Measurements from ENCODE around the gene KRTAP4-16.
"Not testable (repeated sequence)": the region's sequence is repeated elsewhere in the genome, so short reads cannot be mapped to it uniquely, and the experiment has no call there.

Gene KRTAP4-16

DNA sequence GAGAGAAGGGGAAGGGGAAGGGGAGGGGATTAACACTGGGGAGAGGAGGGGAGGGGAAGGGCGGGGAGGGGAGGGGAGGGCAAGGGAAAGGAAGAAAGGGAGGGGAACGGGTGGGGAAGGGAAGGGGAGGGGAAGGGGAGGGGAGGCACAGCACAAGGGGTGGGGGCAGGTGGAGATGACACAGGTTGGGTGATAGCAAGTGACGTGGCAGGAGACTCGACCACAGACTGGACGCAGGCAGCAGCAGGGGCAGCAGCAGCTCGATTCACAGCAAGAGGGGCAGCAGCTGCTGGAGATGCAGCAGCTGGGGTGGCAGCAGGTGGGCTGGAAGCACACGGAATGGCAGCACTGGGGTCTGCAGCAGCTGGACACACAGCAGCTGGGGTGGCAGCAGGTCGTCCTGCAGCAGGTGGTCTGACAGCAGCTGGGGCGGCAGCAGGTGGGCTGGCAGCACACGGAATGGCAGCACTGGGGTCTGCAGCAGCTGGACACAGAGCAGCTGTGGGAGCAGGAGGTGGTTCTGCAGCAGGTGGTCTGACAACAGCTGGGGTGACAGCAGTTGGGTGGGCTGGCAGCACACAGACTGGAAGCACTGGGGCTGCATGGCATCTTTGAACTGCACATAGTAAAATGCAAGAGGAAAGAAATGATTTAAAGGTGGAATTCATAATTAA is at the start of gene KRTAP4-16:
Gene KRTAP4-16 (minus strand): TSS at position 624 of the 674 bp plus-strand sequence. CDS start 0 bp downstream, at position 624.
- TF ChIP-seq, protein P1, sequence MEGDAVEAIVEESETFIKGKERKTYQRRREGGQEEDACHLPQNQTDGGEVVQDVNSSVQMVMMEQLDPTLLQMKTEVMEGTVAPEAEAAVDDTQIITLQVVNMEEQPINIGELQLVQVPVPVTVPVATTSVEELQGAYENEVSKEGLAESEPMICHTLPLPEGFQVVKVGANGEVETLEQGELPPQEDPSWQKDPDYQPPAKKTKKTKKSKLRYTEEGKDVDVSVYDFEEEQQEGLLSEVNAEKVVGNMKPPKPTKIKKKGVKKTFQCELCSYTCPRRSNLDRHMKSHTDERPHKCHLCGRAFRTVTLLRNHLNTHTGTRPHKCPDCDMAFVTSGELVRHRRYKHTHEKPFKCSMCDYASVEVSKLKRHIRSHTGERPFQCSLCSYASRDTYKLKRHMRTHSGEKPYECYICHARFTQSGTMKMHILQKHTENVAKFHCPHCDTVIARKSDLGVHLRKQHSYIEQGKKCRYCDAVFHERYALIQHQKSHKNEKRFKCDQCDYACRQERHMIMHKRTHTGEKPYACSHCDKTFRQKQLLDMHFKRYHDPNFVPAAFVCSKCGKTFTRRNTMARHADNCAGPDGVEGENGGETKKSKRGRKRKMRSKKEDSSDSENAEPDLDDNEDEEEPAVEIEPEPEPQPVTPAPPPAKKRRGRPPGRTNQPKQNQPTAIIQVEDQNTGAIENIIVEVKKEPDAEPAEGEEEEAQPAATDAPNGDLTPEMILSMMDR (conservative IDR thresholded peaks at IDR 0.05; ENCODE audit: low read depth, low read length): no peak
- Histone ChIP-seq H3K9ac (no peak within 1 kb of the TSS), H4K20me1 (ENCODE audit: insufficient read depth) (no peaks in the 10 kb centered on the region), H3K27me3 (ENCODE audit: insufficient read depth, low read depth) (no peaks in the 10 kb centered on the region), H3K27ac (no peak within 1 kb of the TSS), H3K4me3 (IDR thresholded peaks at IDR 0.05; ENCODE audit: insufficient read depth, low read depth, low read length) (no peak within 1 kb of the TSS), H3K79me2 (ENCODE audit: insufficient read depth, low read depth) (no peaks in the 10 kb centered on the region), H3K36me3 (ENCODE audit: insufficient read depth) (no peaks in the 10 kb centered on the region), H3K4me2 (no peak within 1 kb of the TSS), H2AFZ (ENCODE audit: low read depth) (no peak within 1 kb of the TSS), H3K4me1 (ENCODE audit: low read depth, poor library complexity, severe bottlenecking) (no peaks in the 10 kb centered on the region)

DNA sequence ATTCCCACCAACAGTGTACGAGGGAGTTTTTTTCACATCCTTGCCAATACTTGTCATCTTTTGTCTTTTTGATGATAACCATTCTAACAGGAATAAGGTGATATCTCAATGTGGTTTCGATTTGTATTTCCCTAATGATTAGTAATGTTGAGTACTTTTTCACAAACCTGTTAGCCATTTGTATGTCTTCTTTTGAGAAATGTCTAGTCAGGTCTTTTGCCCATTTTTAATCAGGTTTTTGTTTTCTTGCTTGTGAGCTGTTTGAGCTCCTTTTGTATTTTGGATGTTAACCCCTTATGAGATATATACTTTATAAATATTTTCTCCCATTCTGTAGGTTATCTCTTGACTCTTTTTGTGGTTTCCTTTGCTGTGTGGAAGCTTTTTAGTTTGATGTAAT is 49.5 kb upstream of the KRTAP4-16 start:
- Histone ChIP-seq H3K27me3 (ENCODE audit: insufficient read depth, low read depth) (no peaks in the 10 kb centered on the region), H3K79me2 (ENCODE audit: insufficient read depth, low read depth) (no peaks in the 10 kb centered on the region), H3K9ac (no peak overlapping the region), H3K27ac (no peak overlapping the region), H3K36me3 (ENCODE audit: insufficient read depth) (no peaks in the 10 kb centered on the region), H3K4me2 (no peak overlapping the region), H2AFZ (ENCODE audit: low read depth) (no peak overlapping the region), H3K4me1 (ENCODE audit: low read depth, poor library complexity, severe bottlenecking) (no peaks in the 10 kb centered on the region), H3K4me3 (IDR thresholded peaks at IDR 0.05; ENCODE audit: insufficient read depth, low read depth, low read length) (no peak overlapping the region), H4K20me1 (ENCODE audit: insufficient read depth) (no peaks in the 10 kb centered on the region)
- TF ChIP-seq, protein P1 (conservative IDR thresholded peaks at IDR 0.05; ENCODE audit: low read depth, low read length): no peak

DNA sequence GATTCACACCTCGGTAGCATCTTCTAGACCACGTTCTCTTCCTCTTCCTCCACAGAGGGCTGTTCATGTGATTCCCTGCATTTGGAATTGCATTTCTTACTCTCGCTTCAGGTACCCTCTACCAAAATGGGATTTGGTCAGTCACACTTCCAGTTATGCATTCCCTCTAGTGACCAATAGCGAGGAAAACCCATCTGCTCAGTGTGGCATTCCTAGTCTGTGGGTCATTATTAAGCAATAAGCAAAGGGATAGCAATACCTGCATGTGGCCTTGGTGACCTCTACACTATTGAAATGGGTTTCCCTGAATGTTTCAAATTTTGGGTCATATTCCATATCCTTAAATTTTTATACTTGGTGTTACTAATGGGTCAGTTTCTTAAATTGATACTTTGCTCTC is 48.0 kb upstream of the KRTAP4-16 start:
- Histone ChIP-seq H4K20me1 (ENCODE audit: insufficient read depth) (no peaks in the 10 kb centered on the region), H2AFZ (ENCODE audit: low read depth) (no peak overlapping the region), H3K27ac (no peak overlapping the region), H3K36me3 (ENCODE audit: insufficient read depth) (no peaks in the 10 kb centered on the region), H3K4me1 (ENCODE audit: low read depth, poor library complexity, severe bottlenecking) (no peaks in the 10 kb centered on the region), H3K79me2 (ENCODE audit: insufficient read depth, low read depth) (no peaks in the 10 kb centered on the region), H3K4me3 (IDR thresholded peaks at IDR 0.05; ENCODE audit: insufficient read depth, low read depth, low read length) (no peak overlapping the region), H3K27me3 (ENCODE audit: insufficient read depth, low read depth) (no peaks in the 10 kb centered on the region), H3K4me2 (no peak overlapping the region), H3K9ac (no peak overlapping the region)
- TF ChIP-seq, protein P1 (conservative IDR thresholded peaks at IDR 0.05; ENCODE audit: low read depth, low read length): no peak

- Histone ChIP-seq H2AFZ (ENCODE audit: low read depth) (no peak within 1 kb of the TSS), H3K27me3 (ENCODE audit: insufficient read depth, low read depth) (no peaks in the 10 kb centered on the region), H3K27ac (no peak within 1 kb of the TSS), H3K36me3 (ENCODE audit: insufficient read depth) (no peaks in the 10 kb centered on the region), H3K4me3 (IDR thresholded peaks at IDR 0.05; ENCODE audit: insufficient read depth, low read depth, low read length) (no peak within 1 kb of the TSS), H3K9ac (no peak within 1 kb of the TSS), H3K79me2 (ENCODE audit: insufficient read depth, low read depth) (no peaks in the 10 kb centered on the region), H4K20me1 (ENCODE audit: insufficient read depth) (no peaks in the 10 kb centered on the region), H3K4me1 (ENCODE audit: low read depth, poor library complexity, severe bottlenecking) (no peaks in the 10 kb centered on the region), H3K4me2 (no peak within 1 kb of the TSS)
- TF ChIP-seq, protein P1 (conservative IDR thresholded peaks at IDR 0.05; ENCODE audit: low read depth, low read length): no peak
These were observed 47.6 kb upstream of the KRTAP4-16 start, which contains the start of gene KRTAP4-5 for GRCh38 chr17:41149652-41149985. Gene KRTAP4-5 (minus strand): TSS chr17:41149825. CDS start chr17:41149767, 58 bp downstream.

DNA sequence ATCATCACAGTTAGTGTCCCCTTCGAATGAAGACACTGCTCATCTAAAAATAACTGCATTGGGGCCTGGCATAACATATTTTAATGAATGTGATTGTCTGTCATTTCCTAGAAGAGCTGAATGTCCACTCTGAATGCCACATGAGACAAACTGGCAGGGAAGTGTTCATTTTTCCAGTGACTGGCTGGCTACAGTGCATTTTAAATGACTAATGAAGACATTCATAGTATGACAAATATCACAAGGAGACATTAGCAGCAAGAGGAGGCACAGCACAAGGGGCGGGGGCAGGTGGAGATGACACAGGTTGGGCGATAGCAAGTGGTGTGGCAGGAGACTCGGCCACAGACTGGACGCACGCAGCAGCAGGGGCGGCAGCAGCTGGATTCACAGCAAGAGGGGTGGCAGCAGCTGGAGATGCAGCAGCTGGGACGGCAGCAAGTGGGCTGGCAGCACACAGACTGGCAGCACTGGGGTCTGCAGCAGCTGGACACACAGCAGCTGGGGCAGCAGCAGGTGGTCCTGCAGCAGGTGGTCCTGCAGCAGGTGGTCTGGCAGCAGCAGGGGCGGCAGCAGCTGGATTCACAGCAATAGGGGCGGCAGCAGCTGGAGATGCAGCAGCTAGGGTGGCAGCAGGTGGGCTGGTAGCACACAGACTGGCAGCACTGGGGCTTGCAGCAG is 47.1 kb upstream of the KRTAP4-16 start:
- not testable (repeated sequence) for H3K4me2 ChIP-seq; H3K27me3 ChIP-seq (ENCODE audit: insufficient read depth, low read depth); H3K9ac ChIP-seq; H3K27ac ChIP-seq; H3K4me3 ChIP-seq (IDR thresholded peaks at IDR 0.05; ENCODE audit: insufficient read depth, low read depth, low read length); H3K79me2 ChIP-seq (ENCODE audit: insufficient read depth, low read depth); H4K20me1 ChIP-seq (ENCODE audit: insufficient read depth); H3K36me3 ChIP-seq (ENCODE audit: insufficient read depth); H2AFZ ChIP-seq (ENCODE audit: low read depth); H3K4me1 ChIP-seq (ENCODE audit: low read depth, poor library complexity, severe bottlenecking)
